WTC11 (cell line): Measurements from ENCODE around the gene AMACR. TPM values are rescaled to one million over a fixed set of nuclear protein-coding genes. Genes with fewer than 3 reads are reported as not detected.

ENCODE experiments used
- ATAC-seq: fragments of 200-7000 bp; cut with Tn5 transposase; 2 replicates; pipeline ENCODE4 v1.10.0; 2021; ENCODE audit warnings: mild to moderate bottlenecking, moderate library complexity
- CTCF ChIA-PET: fragments of 300-600 bp; sonication (Branson Sonifier 250); formaldehyde crosslinking; loops from one replicate; lab custom pipeline; 2021; ENCODE audit warnings: antibody characterized with exemption; lab: Charles Lee
- POLR2A ChIA-PET: fragments of 350-600 bp; sonication (Branson Sonifier 250); formaldehyde crosslinking; loops from one replicate; lab custom pipeline; 2021; ENCODE audit warnings: antibody characterized with exemption; lab: Charles Lee
- DNase-seq: peaks from one replicate; pipeline ENCODE4 v3.0.0; 2021; ENCODE audit warnings: low spot score
- H3K27ac Mint-ChIP-seq: 2 replicates; pipeline ENCODE4 v1.8.0; 2021; ENCODE audit warnings: mixed read lengths
- H3K27me3 Mint-ChIP-seq: 2 replicates; pipeline ENCODE4 v1.8.0; 2021; ENCODE audit warnings: low read depth, mild to moderate bottlenecking, moderate library complexity, mixed read lengths
- H3K36me3 Mint-ChIP-seq: 2 replicates; pipeline ENCODE4 v1.8.0; 2021; ENCODE audit warnings: mixed read lengths
- H3K4me1 Mint-ChIP-seq: 2 replicates; pipeline ENCODE4 v1.8.0; 2022; ENCODE audit warnings: mixed read lengths
- H3K4me3 Mint-ChIP-seq: 2 replicates; pipeline ENCODE4 v1.8.0; 2021; ENCODE audit warnings: mild to moderate bottlenecking, moderate library complexity, mixed read lengths
- H3K9me3 Mint-ChIP-seq: 2 replicates; pipeline ENCODE4 v1.8.0; 2021; ENCODE audit warnings: mixed read lengths
- ARID4B ChIP-seq: sonication (generic); formaldehyde crosslinking; IDR thresholded peaks from 2 replicates; pipeline ENCODE4 v1.8.0; 2023; ENCODE audit warnings: missing genetic modification reagents, mild to moderate bottlenecking, borderline replicate concordance
- CBFB ChIP-seq: sonication (generic); formaldehyde crosslinking; IDR thresholded peaks from 2 replicates; pipeline ENCODE4 v1.8.1; 2022; ENCODE audit warnings: mild to moderate bottlenecking, low read depth, missing genetic modification reagents
- CDX4 ChIP-seq: fragments of 250-450 bp; sonication (Bioruptor Pico); IDR thresholded peaks from 2 replicates; pipeline ENCODE4 v1.9.0; 2021; ENCODE audit warnings: moderate library complexity, mild to moderate bottlenecking, inconsistent platforms, borderline replicate concordance
- CTCF ChIP-seq: fragments of 200-600 bp; IDR thresholded peaks from 2 replicates; pipeline ENCODE4 v1.8.0; 2022; ENCODE audit warnings: antibody characterized with exemption
- E2F1 ChIP-seq: sonication (generic); formaldehyde crosslinking; IDR thresholded peaks from 2 replicates; pipeline ENCODE4 v1.8.0; 2022; ENCODE audit warnings: mild to moderate bottlenecking, missing genetic modification reagents
- ELF4 ChIP-seq: sonication (generic); formaldehyde crosslinking; IDR thresholded peaks from 2 replicates; pipeline ENCODE4 v1.8.1; 2022; ENCODE audit warnings: low read depth, mild to moderate bottlenecking, moderate library complexity, missing genetic modification reagents
- ESRRA ChIP-seq: sonication (generic); formaldehyde crosslinking; IDR thresholded peaks from 2 replicates; pipeline ENCODE4 v1.8.1; 2022; ENCODE audit warnings: mild to moderate bottlenecking, missing genetic modification reagents, borderline replicate concordance
- FOXJ3 ChIP-seq: sonication (generic); formaldehyde crosslinking; IDR thresholded peaks from 2 replicates; pipeline ENCODE4 v1.9.0; 2021; ENCODE audit warnings: missing genetic modification reagents, mild to moderate bottlenecking, borderline replicate concordance
- FOXP1 ChIP-seq: sonication (generic); formaldehyde crosslinking; IDR thresholded peaks from 2 replicates; pipeline ENCODE4 v1.8.0; 2022; ENCODE audit warnings: missing genetic modification reagents, mild to moderate bottlenecking, moderate library complexity, borderline replicate concordance
- GTF2I ChIP-seq: fragments of 250-450 bp; sonication (Bioruptor Pico); conservative IDR thresholded peaks from 2 replicates; pipeline ENCODE4 v1.4.0; 2021; ENCODE audit warnings: mild to moderate bottlenecking
- HMGA2 ChIP-seq: fragments of 250-450 bp; sonication (Bioruptor Pico); IDR thresholded peaks from 2 replicates; pipeline ENCODE4 v1.4.0; 2021; ENCODE audit warnings: mild to moderate bottlenecking, moderate library complexity
- JUN ChIP-seq: sonication (generic); formaldehyde crosslinking; IDR thresholded peaks from 2 replicates; pipeline ENCODE4 v1.8.0; 2023; ENCODE audit warnings: mild to moderate bottlenecking, missing genetic modification reagents
- MXD4 ChIP-seq: fragments of 250-450 bp; sonication (Bioruptor Pico); IDR thresholded peaks from 2 replicates; pipeline ENCODE4 v1.8.0; 2021; ENCODE audit warnings: mild to moderate bottlenecking, moderate library complexity, borderline replicate concordance
- NFYB ChIP-seq: sonication (generic); formaldehyde crosslinking; conservative IDR thresholded peaks from 2 replicates; pipeline ENCODE4 v1.8.0; 2022; ENCODE audit warnings: low read depth, missing genetic modification reagents
- OVOL2 ChIP-seq: fragments of 250-450 bp; sonication (Bioruptor Pico); IDR thresholded peaks from 2 replicates; pipeline ENCODE4 v1.9.0; 2021; ENCODE audit warnings: mild to moderate bottlenecking, borderline replicate concordance
- PREB ChIP-seq: sonication (generic); formaldehyde crosslinking; IDR thresholded peaks from 2 replicates; pipeline ENCODE4 v1.8.1; 2022; ENCODE audit warnings: mild to moderate bottlenecking, missing genetic modification reagents, moderate library complexity, borderline replicate concordance
- RORB ChIP-seq: fragments of 250-450 bp; sonication (Bioruptor Pico); IDR thresholded peaks from 2 replicates; pipeline ENCODE4 v1.9.0; 2021; ENCODE audit warnings: mild to moderate bottlenecking
- SMAD4 ChIP-seq: sonication (generic); formaldehyde crosslinking; IDR thresholded peaks from 2 replicates; pipeline ENCODE4 v1.8.0; 2022; ENCODE audit warnings: mild to moderate bottlenecking, missing genetic modification reagents
- TCF7 ChIP-seq: sonication (generic); formaldehyde crosslinking; IDR thresholded peaks from 2 replicates; pipeline ENCODE4 v1.8.0; 2022; ENCODE audit warnings: mild to moderate bottlenecking, low read depth, missing genetic modification reagents, moderate library complexity
- TP53 ChIP-seq: sonication (generic); formaldehyde crosslinking; IDR thresholded peaks from 2 replicates; pipeline ENCODE4 v1.8.1; 2023; ENCODE audit warnings: mild to moderate bottlenecking, missing genetic modification reagents
- ZNF138 ChIP-seq: sonication (generic); formaldehyde crosslinking; conservative IDR thresholded peaks from 2 replicates; pipeline ENCODE4 v1.8.1; 2022; ENCODE audit warnings: mild to moderate bottlenecking, moderate library complexity, missing genetic modification reagents
- ZNF219 ChIP-seq: sonication (generic); formaldehyde crosslinking; IDR thresholded peaks from 2 replicates; pipeline ENCODE4 v1.8.0; 2023; ENCODE audit warnings: missing genetic modification reagents, mild to moderate bottlenecking, borderline replicate concordance
- ZNF425 ChIP-seq: fragments of 250-450 bp; sonication (Bioruptor Pico); conservative IDR thresholded peaks from 2 replicates; pipeline ENCODE4 v1.9.0; 2021; ENCODE audit warnings: mild to moderate bottlenecking
- ZNF512 ChIP-seq: sonication (generic); formaldehyde crosslinking; IDR thresholded peaks from 2 replicates; pipeline ENCODE4 v1.8.1; 2022; ENCODE audit warnings: missing genetic modification reagents, borderline replicate concordance
- total RNA-seq: library from RNA; stranded (reverse); gene quantifications from 3 replicates; pipeline ENCODE4 v1.2.3, GENCODE V29; 2021

The AMACR gene
- total RNA-seq, 1 experiment from 2014 or later: 11.9 TPM

GRCh38 chr5:34012791-34013190 is 4.9 kb upstream of the AMACR start:
- H3K27ac Mint-ChIP-seq: no peak overlapping the region
- TF ChIP-seq JUN (CRISPR knock-in tag) (no peak), CTCF (no peak), ZNF138 (CRISPR knock-in tag) (no peak), FOXP1 (no peak), TP53 (CRISPR knock-in tag) (no peak), HMGA2 (CRISPR knock-in tag) (no peak), ZNF219 (no peak), PREB (CRISPR knock-in tag) (no peak), SMAD4 (CRISPR knock-in tag) (no peak), NFYB (CRISPR knock-in tag) (no peak), ELF4 (CRISPR knock-in tag) (no peak)
- ChIA-PET POLR2A (no interaction called here), CTCF (no interaction called here)
- peaks cover 9% of the 10 kb centered on the region for H3K9me3 Mint-ChIP-seq
- peaks cover 11% of the 10 kb centered on the region for H3K4me1 Mint-ChIP-seq
- no peak for DNase-seq
- no peak for ATAC-seq
- H3K36me3 Mint-ChIP-seq: no peaks in the 10 kb centered on the region
- H3K4me3 Mint-ChIP-seq: no peak overlapping the region
- H3K27me3 Mint-ChIP-seq: no peaks in the 10 kb centered on the region

GRCh38 chr5:34011536-34011935 is 3.7 kb upstream of the AMACR start:
- ATAC-seq: no peak
- ChIA-PET POLR2A (no interaction called here), CTCF (no interaction called here)
- Mint-ChIP-seq H3K27ac (no peak overlapping the region), H3K9me3 (peaks cover 9% of the 10 kb centered on the region), H3K4me3 (no peak overlapping the region), H3K4me1 (peaks cover 18% of the 10 kb centered on the region), H3K36me3 (no peaks in the 10 kb centered on the region), H3K27me3 (no peaks in the 10 kb centered on the region)
- TF ChIP-seq MXD4 (CRISPR knock-in tag) (no peak), FOXJ3 (no peak), ZNF425 (CRISPR knock-in tag) (no peak), OVOL2 (CRISPR knock-in tag) (no peak), RORB (no peak), GTF2I (no peak), ARID4B (CRISPR knock-in tag) (no peak), ESRRA (CRISPR knock-in tag) (no peak), TCF7 (CRISPR knock-in tag) (no peak), CBFB (no peak), CDX4 (CRISPR knock-in tag) (no peak), E2F1 (CRISPR knock-in tag) (no peak), ZNF512 (no peak)
- DNase-seq: no peak
